Fibroblast of lung (primary cell): ENCODE measurements around the gene ARID1B.

Experiments
- EZH2 ChIP-seq: IDR thresholded peaks from 2 replicates; pipeline ENCODE4 v1.5.1; 2012; ENCODE audit warnings: low read length, control low read depth, mild to moderate bottlenecking; ENCODE audit errors: missing control alignments
- TF ChIP-seq, protein P1 (sequence below), 2 donors: IDR thresholded peaks in 1 of 2; conservative IDR thresholded peaks in 1 of 2; 1 replicate in 1 of 2; 2 replicates in 1 of 2; pipeline ENCODE4 v1.5.1; 2011 to 2012; ENCODE audit warnings: low read length in 2 of 2, control low read depth in 1 of 2, inconsistent platforms in 1 of 2, low read depth in 1 of 2, mild to moderate bottlenecking in 1 of 2

DNA sequence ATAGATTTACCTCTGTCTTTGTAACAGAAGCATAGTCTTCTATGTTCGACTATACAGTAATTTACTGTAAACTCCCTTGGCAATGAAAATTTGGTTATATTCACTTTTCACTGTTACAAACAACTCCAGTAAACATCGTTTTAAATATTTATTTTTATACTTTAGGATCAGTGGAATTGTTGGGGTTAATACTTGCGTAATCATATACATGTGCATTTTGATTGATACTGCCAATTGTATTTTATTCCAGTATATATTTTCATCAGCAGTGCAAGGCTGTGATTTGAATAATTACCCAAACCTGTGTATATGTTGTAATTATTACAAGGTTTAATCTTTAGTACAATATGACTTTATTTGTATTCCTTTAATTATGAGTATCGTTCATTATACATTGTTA, 255.7 kb downstream of the ARID1B start:
- TF ChIP-seq, protein P1, sequence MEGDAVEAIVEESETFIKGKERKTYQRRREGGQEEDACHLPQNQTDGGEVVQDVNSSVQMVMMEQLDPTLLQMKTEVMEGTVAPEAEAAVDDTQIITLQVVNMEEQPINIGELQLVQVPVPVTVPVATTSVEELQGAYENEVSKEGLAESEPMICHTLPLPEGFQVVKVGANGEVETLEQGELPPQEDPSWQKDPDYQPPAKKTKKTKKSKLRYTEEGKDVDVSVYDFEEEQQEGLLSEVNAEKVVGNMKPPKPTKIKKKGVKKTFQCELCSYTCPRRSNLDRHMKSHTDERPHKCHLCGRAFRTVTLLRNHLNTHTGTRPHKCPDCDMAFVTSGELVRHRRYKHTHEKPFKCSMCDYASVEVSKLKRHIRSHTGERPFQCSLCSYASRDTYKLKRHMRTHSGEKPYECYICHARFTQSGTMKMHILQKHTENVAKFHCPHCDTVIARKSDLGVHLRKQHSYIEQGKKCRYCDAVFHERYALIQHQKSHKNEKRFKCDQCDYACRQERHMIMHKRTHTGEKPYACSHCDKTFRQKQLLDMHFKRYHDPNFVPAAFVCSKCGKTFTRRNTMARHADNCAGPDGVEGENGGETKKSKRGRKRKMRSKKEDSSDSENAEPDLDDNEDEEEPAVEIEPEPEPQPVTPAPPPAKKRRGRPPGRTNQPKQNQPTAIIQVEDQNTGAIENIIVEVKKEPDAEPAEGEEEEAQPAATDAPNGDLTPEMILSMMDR (conservative IDR thresholded peaks at IDR 0.05 in 1 of 2, IDR thresholded peaks at IDR 0.05 in 1 of 2; ENCODE audit: low read depth in 1 of 2, low read length in 2 of 2): no peak
- TF ChIP-seq EZH2: no peak
